PC-3 (cell line): Measurements from ENCODE around the gene SRPX. TPM values are rescaled to one million over a fixed set of nuclear protein-coding genes. Genes with fewer than 3 reads are reported as not detected.

Experiments used
- ATAC-seq: fragments of 200-7000 bp; cut with Tn5 transposase; 2 replicates; pipeline ENCODE4 v1.9.1; 2020; ENCODE audit warnings: mild to moderate bottlenecking, moderate library complexity
- BruUV-seq: library from RNA; stranded (reverse); fragments of 400-500 nt; replicated peaks from 2 replicates; lab custom pipeline; 2021; lab: Mats Ljungman, UMichigan
- CTCF ChIA-PET: fragments of 300-600 bp; sonication (Branson Sonifier 250); formaldehyde crosslinking; loops from one replicate; lab custom pipeline; 2022; ENCODE audit warnings: antibody characterized with exemption; lab: Charles Lee
- POLR2A ChIA-PET: fragments of 300-600 bp; sonication (Branson Sonifier 250); formaldehyde crosslinking; loops from one replicate; lab custom pipeline; 2022; ENCODE audit warnings: antibody characterized with exemption; ENCODE audit not compliant: unreplicated experiment; lab: Charles Lee
- DNase-seq: peaks from one replicate; pipeline ENCODE4 v3.0.0-alpha.2; 2015
- H2AFZ ChIP-seq: fragments of 300-600 bp; sonication (generic); 2 replicates; pipeline ENCODE4 v1.6.0; 2016; ENCODE audit warnings: antibody characterized with exemption, low read length
- H3F3A ChIP-seq: fragments of 300-600 bp; sonication (generic); one replicate; pipeline ENCODE4 v1.6.0; 2017; ENCODE audit warnings: antibody characterized with exemption, low read length, control low read depth, mild to moderate bottlenecking; ENCODE audit not compliant: unreplicated experiment
- H3K27ac ChIP-seq: fragments of 300-600 bp; sonication (generic); 2 replicates; pipeline ENCODE4 v1.5.1; 2016; ENCODE audit warnings: mild to moderate bottlenecking, low read length
- H3K27me3 ChIP-seq: fragments of 300-600 bp; sonication (generic); 2 replicates; pipeline ENCODE4 v1.6.1; 2016; ENCODE audit warnings: low read length, mixed read lengths
- H3K36me3 ChIP-seq: fragments of 300-600 bp; sonication (generic); 2 replicates; pipeline ENCODE4 v1.6.1; 2016; ENCODE audit warnings: low read depth, mixed run types, low read length, mixed read lengths
- H3K4me1 ChIP-seq: fragments of 300-600 bp; sonication (generic); 2 replicates; pipeline ENCODE4 v1.5.1; 2016; ENCODE audit warnings: low read length; ENCODE audit not compliant: insufficient read depth
- H3K4me2 ChIP-seq: fragments of 300-600 bp; sonication (generic); 2 replicates; pipeline ENCODE4 v1.6.0; 2016; ENCODE audit warnings: low read length
- H3K4me3 ChIP-seq: fragments of 300-600 bp; sonication (generic); 2 replicates; pipeline ENCODE4 v1.5.1; 2016; ENCODE audit warnings: mild to moderate bottlenecking, low read length, mixed read lengths
- H3K79me2 ChIP-seq: fragments of 300-600 bp; sonication (generic); 2 replicates; pipeline ENCODE4 v1.6.1; 2017; ENCODE audit warnings: low read length, mixed read lengths
- H3K9ac ChIP-seq: fragments of 300-600 bp; sonication (generic); 2 replicates; pipeline ENCODE4 v1.6.0; 2016; ENCODE audit warnings: mild to moderate bottlenecking, low read length
- H3K9me2 ChIP-seq: fragments of 300-600 bp; sonication (generic); replicated peaks from 2 replicates; pipeline ENCODE4 v1.6.1; 2016; ENCODE audit warnings: mixed run types, low read length, mixed read lengths
- H3K9me3 ChIP-seq: fragments of 300-600 bp; sonication (generic); 2 replicates; pipeline ENCODE4 v1.6.1; 2016; ENCODE audit warnings: low read length, mixed read lengths
- H4K20me1 ChIP-seq: fragments of 300-600 bp; sonication (generic); 2 replicates; pipeline ENCODE4 v1.6.1; 2016; ENCODE audit warnings: low read length, mixed read lengths
- EZH2 ChIP-seq: fragments of 300-600 bp; sonication (generic); IDR thresholded peaks from one replicate; pipeline ENCODE4 v1.6.1; 2017; ENCODE audit warnings: antibody characterized with exemption, mild to moderate bottlenecking, low read length; ENCODE audit not compliant: unreplicated experiment
- EZH2phosphoT487 ChIP-seq: fragments of 300-600 bp; sonication (generic); IDR thresholded peaks from 2 replicates; pipeline ENCODE4 v1.6.1; 2018; ENCODE audit warnings: mild to moderate bottlenecking, antibody characterized with exemption, low read length, borderline replicate concordance
- intact Hi-C: fragments of 100-400 bp; cut with micrococcal nuclease; formaldehyde crosslinking; loops from 2 replicates; pipeline ENCODE4 v1.9.0; 2023
- total RNA-seq: library from RNA; depleted of rRNA; stranded (reverse); fragments of >200 nt; gene quantifications from 2 replicates; pipeline ENCODE4 v1.2.3, GENCODE V29; 2014
- TF ChIP-seq, protein P1 (sequence below): fragments of 300-600 bp; sonication (generic); conservative IDR thresholded peaks from 2 replicates; pipeline ENCODE4 v1.5.1; 2017; ENCODE audit warnings: antibody characterized with exemption, low read depth, mild to moderate bottlenecking, low read length

Gene SRPX
- total RNA-seq, 1 experiment from 2014 or later = 5.0 TPM

DNA sequence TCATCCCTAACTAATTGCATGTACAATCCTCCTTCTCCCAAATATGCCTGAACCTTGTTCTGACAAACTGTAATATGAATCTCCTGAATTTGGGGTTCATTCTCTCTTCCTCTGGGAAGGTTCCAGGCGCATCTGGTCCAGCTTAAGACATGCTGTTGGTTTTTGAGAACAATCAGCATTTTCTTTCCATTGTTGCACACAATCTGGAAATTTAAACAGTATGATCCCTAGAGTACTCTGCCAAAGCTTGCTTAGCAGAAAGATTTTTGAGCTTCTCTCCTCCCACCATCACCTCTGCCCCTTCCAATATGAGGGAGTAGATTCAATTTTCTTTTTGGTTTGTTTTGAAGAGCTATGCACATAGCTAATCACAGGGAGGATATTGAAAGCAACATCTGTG, 50.1 kb downstream of the SRPX start:
- Histone ChIP-seq H3K9me3 (no peaks in the 10 kb centered on the region), H3K9ac (no peak overlapping the region), H3F3A (no peaks in the 10 kb centered on the region), H2AFZ (no peak overlapping the region), H3K79me2 (no peaks in the 10 kb centered on the region), H3K4me1 (no peaks in the 10 kb centered on the region), H4K20me1 (no peaks in the 10 kb centered on the region), H3K9me2 (no peaks in the 10 kb centered on the region), H3K36me3 (no peaks in the 10 kb centered on the region), H3K27me3 (no peaks in the 10 kb centered on the region), H3K27ac (no peak overlapping the region), H3K4me3 (no peak overlapping the region), H3K4me2 (no peak overlapping the region)
- no TSS peak for BruUV-seq
- CTCF ChIA-PET = no interaction called here
- POLR2A ChIA-PET = interaction anchor here (0.7 kb wide), 1 partner anchor 10 kb away, joined by 10 read pairs; no protein-coding TSS in a partner anchor
- ATAC-seq (no peak), DNase-seq (no peak)
- intact Hi-C loops = loop anchor here (10.0 kb wide), 1 partner anchor 346 kb away; no protein-coding TSS in a partner anchor
- TF ChIP-seq, protein P1, sequence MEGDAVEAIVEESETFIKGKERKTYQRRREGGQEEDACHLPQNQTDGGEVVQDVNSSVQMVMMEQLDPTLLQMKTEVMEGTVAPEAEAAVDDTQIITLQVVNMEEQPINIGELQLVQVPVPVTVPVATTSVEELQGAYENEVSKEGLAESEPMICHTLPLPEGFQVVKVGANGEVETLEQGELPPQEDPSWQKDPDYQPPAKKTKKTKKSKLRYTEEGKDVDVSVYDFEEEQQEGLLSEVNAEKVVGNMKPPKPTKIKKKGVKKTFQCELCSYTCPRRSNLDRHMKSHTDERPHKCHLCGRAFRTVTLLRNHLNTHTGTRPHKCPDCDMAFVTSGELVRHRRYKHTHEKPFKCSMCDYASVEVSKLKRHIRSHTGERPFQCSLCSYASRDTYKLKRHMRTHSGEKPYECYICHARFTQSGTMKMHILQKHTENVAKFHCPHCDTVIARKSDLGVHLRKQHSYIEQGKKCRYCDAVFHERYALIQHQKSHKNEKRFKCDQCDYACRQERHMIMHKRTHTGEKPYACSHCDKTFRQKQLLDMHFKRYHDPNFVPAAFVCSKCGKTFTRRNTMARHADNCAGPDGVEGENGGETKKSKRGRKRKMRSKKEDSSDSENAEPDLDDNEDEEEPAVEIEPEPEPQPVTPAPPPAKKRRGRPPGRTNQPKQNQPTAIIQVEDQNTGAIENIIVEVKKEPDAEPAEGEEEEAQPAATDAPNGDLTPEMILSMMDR = no peak
- TF ChIP-seq EZH2phosphoT487 = no peak
- no peak for TF ChIP-seq EZH2

DNA sequence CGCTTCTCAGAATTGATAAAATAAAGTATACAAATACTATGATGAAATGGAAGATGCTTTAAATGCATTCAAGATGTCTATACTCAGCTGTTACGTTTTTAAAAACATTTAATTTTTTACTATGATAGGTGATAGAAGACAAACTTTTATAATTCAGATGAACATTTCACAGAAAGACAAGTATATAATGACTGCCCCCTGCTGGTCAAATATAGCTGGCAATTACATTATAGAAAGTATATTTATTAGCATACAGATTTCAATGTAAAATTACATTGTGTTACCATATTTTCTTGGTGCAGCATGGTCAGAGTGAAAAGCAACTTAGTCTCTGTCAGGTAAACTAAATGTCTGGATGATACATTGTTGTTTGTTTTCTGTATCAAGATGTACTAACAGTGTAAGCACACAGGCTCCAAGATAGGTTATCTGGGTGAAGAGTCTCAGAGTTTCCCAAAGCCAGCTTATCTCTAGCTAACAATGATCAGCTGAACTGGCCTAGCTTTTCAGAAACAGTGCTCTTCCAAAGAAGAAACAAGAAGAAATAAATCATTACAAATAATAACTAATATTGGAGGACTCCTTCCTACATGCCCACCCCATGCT, 54.1 kb downstream of the SRPX start:
- H3K36me3 ChIP-seq = no peaks in the 10 kb centered on the region
- POLR2A ChIA-PET = no interaction called here
- ATAC-seq (no peak), DNase-seq (peak; percentile 65)
- no peaks in the 10 kb centered on the region for H3K9me2 ChIP-seq
- no peak overlapping the region for H3K4me2 ChIP-seq
- H3K79me2 ChIP-seq = no peaks in the 10 kb centered on the region
- intact Hi-C loops = loop anchor here (1.0 to 2.0 kb wide), 3 partner anchors 158 to 422 kb away; no protein-coding TSS in a partner anchor
- H3K9ac ChIP-seq = no peak overlapping the region
- no peak overlapping the region for H3K27ac ChIP-seq
- BruUV-seq = no TSS peak
- no peaks in the 10 kb centered on the region for H4K20me1 ChIP-seq
- CTCF ChIA-PET = interaction anchor here (0.8 kb wide), 1 partner anchor 421 kb away, joined by 3 read pairs; no protein-coding TSS in a partner anchor
- no peak overlapping the region for H2AFZ ChIP-seq
- H3K4me3 ChIP-seq = no peak overlapping the region
- TF ChIP-seq, protein P1 = peak; percentile 78
- no peak for TF ChIP-seq EZH2
- no peaks in the 10 kb centered on the region for H3K4me1 ChIP-seq
- H3K27me3 ChIP-seq = no peaks in the 10 kb centered on the region
- H3F3A ChIP-seq = no peaks in the 10 kb centered on the region
- no peaks in the 10 kb centered on the region for H3K9me3 ChIP-seq

DNA sequence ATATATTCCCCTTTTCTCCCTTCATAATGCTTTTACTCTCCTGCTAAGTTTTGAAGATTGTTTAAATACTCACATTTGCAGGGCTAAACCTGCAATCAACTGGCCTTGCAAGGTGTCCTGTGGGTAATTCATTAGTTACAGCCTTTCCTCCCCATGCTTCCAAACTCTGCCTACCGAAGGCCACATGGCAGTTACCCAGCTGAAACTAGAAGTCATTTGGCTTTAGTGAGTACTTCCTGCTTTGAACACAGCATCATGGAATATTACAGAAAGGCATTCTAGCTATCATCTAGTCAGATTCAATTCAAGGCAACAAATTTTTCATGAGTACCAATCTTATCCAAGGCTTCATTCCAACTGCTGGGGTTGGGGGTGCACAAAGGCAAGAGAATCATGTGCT, 55.6 kb downstream of the SRPX start:
- H2AFZ ChIP-seq = no peak overlapping the region
- H3K9me3 ChIP-seq = no peaks in the 10 kb centered on the region
- TF ChIP-seq EZH2phosphoT487 (no peak), EZH2 (no peak)
- TF ChIP-seq, protein P1 = no peak
- POLR2A ChIA-PET = no interaction called here
- H4K20me1 ChIP-seq = no peaks in the 10 kb centered on the region
- no peak overlapping the region for H3K9ac ChIP-seq
- no peaks in the 10 kb centered on the region for H3K27me3 ChIP-seq
- CTCF ChIA-PET = no interaction called here
- BruUV-seq = no TSS peak
- H3K4me3 ChIP-seq = no peak overlapping the region
- H3K27ac ChIP-seq = no peak overlapping the region
- ATAC-seq (no peak), DNase-seq (no peak)
- intact Hi-C loops = no loop called here
- H3K4me2 ChIP-seq = no peak overlapping the region
- no peaks in the 10 kb centered on the region for H3K79me2 ChIP-seq
- no peaks in the 10 kb centered on the region for H3K36me3 ChIP-seq
- no peaks in the 10 kb centered on the region for H3K9me2 ChIP-seq
- no peaks in the 10 kb centered on the region for H3F3A ChIP-seq
- H3K4me1 ChIP-seq = no peaks in the 10 kb centered on the region
